Mucosa of rectum (tissue), 2 donors: Measurements from ENCODE around the gene CEACAM7.

Experiments used
- H3K27ac ChIP-seq, 2 donors: one replicate each; pipeline ENCODE4 v1.7.0; 2013; ENCODE audit warnings: inconsistent platforms in 2 of 2, low read depth in 2 of 2, low read length in 2 of 2
- H3K27me3 ChIP-seq, 2 donors: one replicate each; pipeline ENCODE4 v1.7.0; 2013; ENCODE audit warnings: low read length in 2 of 2; ENCODE audit not compliant: control insufficient read depth in 2 of 2, insufficient read depth in 2 of 2
- H3K36me3 ChIP-seq, 2 donors: one replicate each; pipeline ENCODE4 v1.7.0; 2013; ENCODE audit warnings: low read length in 2 of 2; ENCODE audit not compliant: control insufficient read depth in 2 of 2, insufficient read depth in 2 of 2
- H3K4me1 ChIP-seq, 2 donors: one replicate each; pipeline ENCODE4 v1.7.0; 2013; ENCODE audit warnings: low read length in 2 of 2, mild to moderate bottlenecking in 1 of 2; ENCODE audit not compliant: control insufficient read depth in 2 of 2, insufficient read depth in 2 of 2
- H3K4me3 ChIP-seq, 2 donors: one replicate each; pipeline ENCODE4 v1.7.0; 2013; ENCODE audit warnings: low read length in 2 of 2
- H3K9ac ChIP-seq, 2 donors: one replicate each; pipeline ENCODE4 v1.7.0; 2013; ENCODE audit warnings: low read length in 2 of 2, low read depth in 1 of 2, mild to moderate bottlenecking in 1 of 2
- H3K9me3 ChIP-seq, 2 donors: one replicate each; pipeline ENCODE4 v1.7.0; 2013; ENCODE audit warnings: low read length in 2 of 2; ENCODE audit not compliant: control insufficient read depth in 2 of 2
- donor health status: healthy.
- donor health status: Normal muscosa, but diverticular disease.

The CEACAM7 gene

GRCh38 chr19:41688098-41688497, at the start of gene CEACAM7:
Gene CEACAM7, minus strand, starts transcription at chr19:41688270. Its CDS starts 105 bp downstream, at chr19:41688165.
- peak within 1 kb of the TSS; percentile 54 to 70 for H3K4me3 ChIP-seq
- peak within 1 kb of the TSS; percentile 76 to 84 for H3K27ac ChIP-seq
- peaks cover 0 to 2% of the 10 kb centered on the region in 2 donors for H3K36me3 ChIP-seq
- H3K9ac ChIP-seq: peak within 1 kb of the TSS; percentile 40 to 60
- no peaks in the 10 kb centered on the region for H3K9me3 ChIP-seq
- H3K4me1 ChIP-seq: peaks cover 0 to 3% of the 10 kb centered on the region in 2 donors
- peaks cover 0 to 2% of the 10 kb centered on the region in 2 donors for H3K27me3 ChIP-seq

GRCh38 chr19:41735071-41735600, 47.1 kb upstream of the CEACAM7 start:
- Histone ChIP-seq H3K4me3 (peak overlapping the region; percentile 10 to 36), H3K4me1 (peaks cover 28 to 57% of the 10 kb centered on the region in 2 donors), H3K9me3 (no peaks in the 10 kb centered on the region), H3K27me3 (no peaks in the 10 kb centered on the region), H3K27ac (peak overlapping the region; percentile 98 to 99), H3K36me3 (no peaks in the 10 kb centered on the region), H3K9ac (peak overlapping the region; percentile 63 to 73)

- no peaks in the 10 kb centered on the region for H3K9me3 ChIP-seq
- H3K9ac ChIP-seq: peak overlapping the region; percentile 61 to 73
- peak overlapping the region; percentile 98 to 99 for H3K27ac ChIP-seq
- H3K36me3 ChIP-seq: no peaks in the 10 kb centered on the region
- H3K4me1 ChIP-seq: peaks cover 23 to 52% of the 10 kb centered on the region in 2 donors
- peak overlapping the region; percentile 10 to 36 for H3K4me3 ChIP-seq
- no peaks in the 10 kb centered on the region for H3K27me3 ChIP-seq
These were observed 46.5 kb upstream of the CEACAM7 start for GRCh38 chr19:41734585-41734984.

GRCh38 chr19:41734156-41734555, 46.1 kb upstream of the CEACAM7 start:
- peak overlapping the region; percentile 17 to 35 for H3K4me3 ChIP-seq
- no peaks in the 10 kb centered on the region for H3K27me3 ChIP-seq
- H3K9me3 ChIP-seq: no peaks in the 10 kb centered on the region
- no peaks in the 10 kb centered on the region for H3K36me3 ChIP-seq
- peak overlapping the region; percentile 98 to 99 for H3K27ac ChIP-seq
- H3K9ac ChIP-seq: peak overlapping the region; percentile 71 to 76
- peaks cover 22 to 57% of the 10 kb centered on the region in 2 donors for H3K4me1 ChIP-seq

- no peak overlapping the region for H3K9ac ChIP-seq
- no peaks in the 10 kb centered on the region for H3K27me3 ChIP-seq
- peaks cover 7 to 34% of the 10 kb centered on the region in 2 donors for H3K36me3 ChIP-seq
- peak overlapping the region; percentile 54 to 68 for H3K27ac ChIP-seq
- peaks cover 6 to 33% of the 10 kb centered on the region in 2 donors for H3K4me1 ChIP-seq
- H3K9me3 ChIP-seq: no peaks in the 10 kb centered on the region
- H3K4me3 ChIP-seq: no peak overlapping the region
These were observed 38.4 kb upstream of the CEACAM7 start for GRCh38 chr19:41726493-41726892.

GRCh38 chr19:41720103-41720502, 32.0 kb upstream of the CEACAM7 start:
- Histone ChIP-seq H3K27ac (no peak overlapping the region), H3K9ac (no peak overlapping the region), H3K36me3 (peaks cover 58 to 72% of the 10 kb centered on the region in 2 donors), H3K4me3 (no peak overlapping the region), H3K4me1 (no peaks in the 10 kb centered on the region), H3K27me3 (no peaks in the 10 kb centered on the region), H3K9me3 (no peaks in the 10 kb centered on the region)

GRCh38 chr19:41718761-41719160, 30.7 kb upstream of the CEACAM7 start:
- Histone ChIP-seq H3K36me3 (peaks cover 64 to 75% of the 10 kb centered on the region in 2 donors), H3K27me3 (no peaks in the 10 kb centered on the region), H3K9ac (no peak overlapping the region)

GRCh38 chr19:41714598-41714997, 26.5 kb upstream of the CEACAM7 start:
- Histone ChIP-seq H3K9ac (no peak overlapping the region), H3K27ac (no peak overlapping the region), H3K4me3 (no peak overlapping the region), H3K4me1 (peaks cover 5 to 9% of the 10 kb centered on the region in 2 donors), H3K27me3 (peaks cover 0 to 3% of the 10 kb centered on the region in 2 donors), H3K9me3 (no peaks in the 10 kb centered on the region), H3K36me3 (peaks cover 76 to 78% of the 10 kb centered on the region in 2 donors)

More at GRCh38 chr19:41718761-41719160, 30.7 kb upstream of the CEACAM7 start:
- Histone ChIP-seq H3K27ac (peak overlapping the region in 1 of 2 donors; percentile 13), H3K9me3 (no peaks in the 10 kb centered on the region), H3K4me3 (no peak overlapping the region), H3K4me1 (peaks cover 0 to 3% of the 10 kb centered on the region in 2 donors)

- peak overlapping the region; percentile 86 to 89 for H3K27ac ChIP-seq
- peaks cover 24 to 29% of the 10 kb centered on the region in 2 donors for H3K4me1 ChIP-seq
- H3K27me3 ChIP-seq: peaks cover 0 to 5% of the 10 kb centered on the region in 2 donors
- peaks cover 49 to 56% of the 10 kb centered on the region in 2 donors for H3K36me3 ChIP-seq
- H3K4me3 ChIP-seq: peak overlapping the region; percentile 85 to 92
- H3K9me3 ChIP-seq: no peaks in the 10 kb centered on the region
- peak overlapping the region; percentile 79 to 96 for H3K9ac ChIP-seq
These were observed 23.5 kb upstream of the CEACAM7 start for GRCh38 chr19:41711376-41712261.
